ENCODE results near the gene NLGN1. TPM values are rescaled to one million over a fixed set of nuclear protein-coding genes. Genes with fewer than 3 reads are reported as not detected.

NLGN1 gene
- total RNA-seq, 1 donor from 2014 or later, result 18.3 TPM

GRCh38 chr3:173863551-173863950 is 466.0 kb downstream of the NLGN1 start:
- intact Hi-C loops (cut with DNase I), result no loop called here
- no peak for DNase-seq (ENCODE audit: low spot score)

GRCh38 chr3:173865900-173866498 is 468.5 kb downstream of the NLGN1 start:
- DNase-seq (ENCODE audit: low spot score), result no peak
- intact Hi-C loops (cut with DNase I), result no loop called here

DNA sequence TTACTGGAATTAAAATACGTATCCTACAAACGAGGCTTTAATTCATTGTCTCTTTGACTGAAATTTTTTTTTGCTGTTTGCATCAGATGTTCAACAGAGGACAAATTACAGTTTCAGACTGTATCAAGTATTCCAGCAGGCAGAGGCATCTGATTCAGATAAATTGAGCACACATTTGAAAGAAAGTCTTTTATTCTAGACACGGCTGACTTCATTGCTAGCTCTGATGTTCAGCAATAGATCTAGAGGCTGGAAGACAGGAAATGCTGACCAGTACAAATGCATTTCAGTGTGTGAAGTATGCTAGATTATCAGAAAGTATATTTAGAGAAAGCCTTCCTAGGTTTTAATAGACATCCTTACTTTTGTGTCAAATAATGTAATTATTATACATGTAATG is 472.2 kb downstream of the NLGN1 start:
- intact Hi-C loops (cut with DNase I), result no loop called here
- no peak for DNase-seq (ENCODE audit: low spot score)

GRCh38 chr3:173870976-173871375 is 473.4 kb downstream of the NLGN1 start:
- no peak for DNase-seq (ENCODE audit: low spot score)
- intact Hi-C loops (cut with DNase I), result no loop called here

DNA sequence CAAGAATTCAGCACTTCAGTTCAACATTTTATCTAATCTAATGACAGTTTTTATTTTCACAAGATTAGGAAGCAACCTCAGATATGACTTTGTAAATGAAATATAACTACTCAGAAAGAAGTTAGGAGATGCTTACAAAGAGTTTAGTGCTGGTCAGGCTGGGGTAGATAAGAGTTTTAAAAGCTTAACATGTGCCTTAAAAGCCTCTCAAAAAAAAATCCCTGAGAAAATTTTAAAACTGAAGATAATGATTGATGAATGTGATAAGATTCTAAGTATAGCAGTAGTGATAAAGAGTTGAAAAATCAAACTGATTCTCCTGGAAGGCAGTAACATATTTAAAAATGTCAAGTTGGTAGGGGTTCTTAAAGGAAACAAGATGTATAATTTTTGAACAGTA is 478.2 kb downstream of the NLGN1 start:
- intact Hi-C loops (cut with DNase I), result no loop called here
- DNase-seq (ENCODE audit: low spot score), result no peak

GRCh38 chr3:173876476-173876875 is 478.9 kb downstream of the NLGN1 start:
- DNase-seq (ENCODE audit: low spot score), result no peak
- intact Hi-C loops (cut with DNase I), result no loop called here

DNA sequence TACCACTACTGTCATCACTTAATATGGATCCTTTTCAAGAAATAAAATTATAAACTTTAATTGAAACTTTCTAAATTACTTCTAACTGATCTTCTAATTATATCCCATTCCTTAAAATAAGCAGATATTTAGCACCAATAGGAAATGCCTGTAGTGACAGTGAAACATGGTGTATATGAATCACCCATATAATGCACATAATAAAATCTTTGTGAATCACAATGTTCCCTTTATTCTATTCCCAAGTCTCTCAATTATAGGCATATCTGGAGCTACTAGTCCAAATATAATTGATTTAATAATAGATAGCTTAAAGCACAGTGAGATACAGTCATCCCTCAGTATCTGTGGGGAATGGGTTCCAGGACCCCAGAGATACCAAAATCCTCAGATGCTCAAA is 490.3 kb downstream of the NLGN1 start:
- no peak for DNase-seq (ENCODE audit: low spot score)
- intact Hi-C loops (cut with DNase I), result no loop called here

- intact Hi-C loops (cut with DNase I), result no loop called here
These were observed 492.1 kb downstream of the NLGN1 start for GRCh38 chr3:173889596-173889995.

GRCh38 chr3:173890091-173890490 is 492.5 kb downstream of the NLGN1 start:
- intact Hi-C loops (cut with DNase I), result no loop called here
- DNase-seq (ENCODE audit: low spot score), result no peak

More at GRCh38 chr3:173889596-173889995, 492.1 kb downstream of the NLGN1 start:
- DNase-seq (ENCODE audit: low spot score), result no peak

DNA sequence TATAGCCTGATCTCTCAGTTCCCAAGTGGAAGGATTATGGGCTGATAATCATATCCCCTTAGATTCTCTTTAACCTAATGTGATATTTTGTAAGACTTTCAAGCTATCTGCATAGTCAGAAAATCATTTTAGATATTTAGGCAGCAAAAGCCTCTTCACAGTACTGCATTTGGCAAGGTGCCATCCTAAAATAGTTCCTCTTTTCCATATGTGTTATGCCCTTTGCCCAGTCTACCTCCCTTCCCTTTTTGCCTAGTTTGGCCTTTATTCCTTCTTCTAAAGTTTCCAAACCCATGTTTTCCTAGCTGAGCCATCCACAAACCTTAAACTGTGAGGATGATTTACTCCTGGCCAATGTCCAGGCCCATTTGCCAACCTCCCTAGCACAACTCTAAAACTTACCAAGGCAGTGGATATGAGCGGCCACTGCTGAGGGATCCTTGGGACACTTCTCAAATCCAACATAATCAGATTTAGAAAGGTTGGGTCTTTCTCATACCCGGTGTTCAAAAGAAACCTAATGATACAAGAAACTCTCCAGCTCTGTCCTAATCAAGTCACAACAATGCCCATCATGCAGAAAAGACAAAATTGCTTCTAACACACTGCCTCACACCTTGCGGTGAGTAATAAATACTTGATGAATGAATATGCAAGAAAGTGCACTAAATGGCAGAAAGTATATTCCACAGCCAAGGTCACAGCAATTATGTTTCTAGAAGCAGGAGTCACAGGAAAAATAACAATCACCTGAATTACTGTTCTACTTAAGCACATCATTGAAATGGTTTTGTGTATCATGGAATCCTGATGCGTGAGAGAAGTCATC is 493.9 kb downstream of the NLGN1 start:
- intact Hi-C loops (cut with DNase I), result no loop called here
- no peak for DNase-seq (ENCODE audit: low spot score)

DNA sequence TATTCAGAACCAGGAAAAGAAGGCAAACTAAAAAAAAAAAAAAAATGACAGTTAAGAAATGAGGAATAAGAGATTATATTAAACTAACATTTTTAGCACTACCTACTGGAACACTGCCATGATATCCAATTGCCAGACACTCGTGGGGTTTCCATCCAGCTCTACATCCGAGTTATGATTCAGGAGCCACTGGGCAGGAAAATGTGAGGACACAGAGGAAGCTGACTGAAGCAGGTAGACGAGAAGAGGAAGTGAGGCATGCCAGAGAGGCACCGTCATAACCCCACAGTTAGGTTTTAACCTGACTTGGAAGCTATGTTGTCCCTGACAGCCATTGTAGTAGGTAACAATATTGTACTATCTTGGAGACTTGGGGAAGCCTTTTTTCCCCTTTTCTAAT is 495.0 kb downstream of the NLGN1 start:
- intact Hi-C loops (cut with DNase I), result no loop called here
- DNase-seq (ENCODE audit: low spot score), result no peak

GRCh38 chr3:173893066-173893465 is 495.5 kb downstream of the NLGN1 start:
- DNase-seq (ENCODE audit: low spot score), result no peak
- intact Hi-C loops (cut with DNase I), result no loop called here

DNA sequence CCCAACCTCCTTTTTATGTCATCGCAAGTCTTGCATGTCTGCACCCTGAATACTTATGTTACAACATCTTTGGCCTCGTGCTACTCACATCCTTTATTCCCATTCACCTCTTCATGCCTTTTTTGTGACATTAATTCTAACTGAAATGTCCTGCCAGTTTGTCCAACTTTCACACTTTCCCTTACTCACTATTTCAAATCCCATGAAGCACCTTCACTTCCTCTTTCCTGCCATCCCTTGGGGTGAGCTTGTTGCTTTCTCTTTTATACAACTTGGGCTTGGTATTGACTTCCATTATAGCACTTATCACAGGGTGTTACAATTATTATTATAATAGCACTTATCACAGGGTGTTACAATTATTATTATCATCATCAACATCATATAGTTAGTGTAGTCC is 496.3 kb downstream of the NLGN1 start:
- intact Hi-C loops (cut with DNase I), result no loop called here
- no peak for DNase-seq (ENCODE audit: low spot score)

DNA sequence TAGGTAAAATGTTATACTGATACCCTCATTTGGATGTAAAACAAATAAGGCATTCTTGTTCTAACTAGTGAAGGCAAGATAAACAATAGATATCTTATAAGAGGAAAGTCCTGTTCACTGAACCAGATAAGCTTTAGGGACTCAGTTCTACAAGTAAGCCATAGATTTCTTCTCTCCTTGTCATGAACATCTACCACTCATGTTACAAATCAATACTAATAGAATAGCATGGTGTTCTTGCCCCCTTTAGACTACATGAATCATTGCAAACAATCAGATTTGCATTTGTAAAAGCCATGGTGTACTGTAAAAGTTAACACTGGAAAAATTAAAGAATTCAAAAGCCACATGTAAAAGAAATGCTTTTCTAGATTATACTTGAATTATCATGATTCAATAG is 500.1 kb downstream of the NLGN1 start:
- intact Hi-C loops (cut with DNase I), result no loop called here
- no peak for DNase-seq (ENCODE audit: low spot score)

DNA sequence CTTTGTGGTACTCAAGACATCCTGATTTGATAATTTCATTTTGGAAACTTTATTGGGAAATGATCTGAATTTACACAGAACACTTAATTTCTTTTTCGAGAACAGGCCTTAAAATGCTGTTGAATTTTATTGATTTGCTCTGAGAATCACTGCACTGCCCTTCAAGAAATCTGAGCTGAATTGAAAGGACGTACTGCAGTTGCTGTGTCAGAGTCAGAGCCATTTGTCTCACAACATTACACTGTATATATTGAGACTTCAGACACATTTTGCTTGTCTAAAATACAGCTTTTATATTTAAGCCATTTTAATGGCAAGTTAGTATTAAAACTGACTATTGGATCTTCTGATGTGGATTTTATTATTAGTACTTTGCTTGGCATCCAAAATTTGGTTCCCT is 504.1 kb downstream of the NLGN1 start:
- intact Hi-C loops (cut with DNase I), result loop anchor here (10.0 kb wide), 1 partner anchor 317 kb away; no protein-coding TSS in a partner anchor
- DNase-seq (ENCODE audit: low spot score), result no peak

GRCh38 chr3:173902401-173902800 is 504.9 kb downstream of the NLGN1 start:
- DNase-seq (ENCODE audit: low spot score), result no peak
- intact Hi-C loops (cut with DNase I), result loop anchor here (10.0 kb wide), 1 partner anchor 318 kb away; no protein-coding TSS in a partner anchor

DNA sequence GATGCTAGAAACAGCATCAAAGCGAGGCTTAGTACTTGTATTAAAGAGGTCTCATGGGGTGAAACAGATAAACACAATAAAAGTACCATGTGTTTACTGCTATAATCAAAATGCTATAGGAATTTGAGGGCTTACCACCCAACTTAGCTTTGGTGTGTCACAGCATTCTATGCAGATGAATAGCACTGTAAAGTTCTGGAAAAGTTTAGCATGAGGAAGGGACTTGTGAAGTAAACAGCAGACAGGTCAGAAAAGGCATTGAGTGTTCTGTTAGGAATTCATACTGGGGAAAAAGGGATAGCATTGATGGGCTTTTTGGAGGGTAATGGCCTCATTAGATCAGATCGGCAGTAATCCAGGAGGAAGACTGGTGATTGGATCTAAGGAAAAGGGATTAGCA is 505.3 kb downstream of the NLGN1 start:
- DNase-seq (ENCODE audit: low spot score), result no peak
- intact Hi-C loops (cut with DNase I), result loop anchor here (10.0 kb wide), 1 partner anchor 318 kb away; no protein-coding TSS in a partner anchor

DNA sequence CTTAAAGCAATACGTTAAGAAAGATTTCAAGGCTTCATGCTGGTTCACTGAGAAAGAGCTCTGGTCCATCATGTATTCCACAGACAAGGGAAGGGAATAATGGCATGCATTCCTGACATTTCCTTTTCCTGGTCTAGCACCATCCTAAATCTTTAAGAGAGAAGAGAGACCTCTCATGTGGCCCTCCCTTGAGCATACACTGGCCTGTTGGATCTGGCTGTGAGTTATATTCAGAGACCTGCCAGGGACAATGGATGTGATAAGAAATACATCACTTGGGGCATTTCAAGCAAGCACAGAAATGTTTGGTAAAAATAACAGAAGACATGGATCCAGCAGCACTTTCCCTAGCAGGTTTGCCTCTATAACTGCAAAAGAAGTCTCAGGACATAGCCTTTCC is 507.8 kb downstream of the NLGN1 start:
- DNase-seq (ENCODE audit: low spot score), result no peak
- intact Hi-C loops (cut with DNase I), result loop anchor here (10.0 kb wide), 1 partner anchor 321 kb away; no protein-coding TSS in a partner anchor

DNA sequence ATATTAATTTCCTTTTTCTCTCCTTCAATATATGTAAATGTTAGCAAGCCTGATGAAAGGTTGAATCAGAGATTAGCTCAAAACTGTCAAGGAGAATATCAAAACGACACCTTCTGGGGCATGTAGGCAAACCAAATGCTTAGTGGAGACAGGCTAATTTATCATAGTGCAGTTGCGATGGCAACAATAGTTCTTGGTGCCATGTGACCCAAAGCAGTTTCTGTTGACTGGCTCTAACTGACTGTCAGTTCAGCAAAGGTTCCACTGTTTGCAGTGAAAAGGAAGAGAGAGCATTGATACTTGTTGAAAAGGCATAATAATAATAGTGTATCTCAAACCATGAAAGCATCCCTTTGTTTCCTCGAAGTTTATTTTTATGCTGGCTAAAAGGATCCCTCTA is 513.9 kb downstream of the NLGN1 start:
- intact Hi-C loops (cut with DNase I), result no loop called here

DNA sequence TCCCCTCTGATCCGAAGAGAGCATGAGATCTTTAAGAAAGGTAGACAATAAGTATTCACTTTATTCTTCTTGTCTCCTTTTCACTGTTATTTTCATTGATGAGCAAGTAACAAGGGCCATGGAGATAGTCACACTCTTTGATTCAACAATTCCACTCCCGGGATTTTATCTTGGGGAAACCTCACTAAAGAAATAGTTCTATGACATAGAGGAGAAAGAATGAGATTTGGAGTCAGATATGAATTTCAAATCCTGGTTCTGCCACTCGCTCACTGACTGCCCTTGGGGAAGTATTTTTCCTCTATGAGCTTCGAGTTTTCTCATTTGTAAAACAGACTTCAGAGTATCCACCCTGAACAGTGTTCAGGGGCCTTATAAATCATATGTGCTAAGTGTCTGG is 514.6 kb downstream of the NLGN1 start:
- no peak for DNase-seq (ENCODE audit: low spot score)
- intact Hi-C loops (cut with DNase I), result no loop called here

More for the DNA sequence above, 513.9 kb downstream of the NLGN1 start:
- no peak for DNase-seq (ENCODE audit: low spot score)

- intact Hi-C loops (cut with DNase I), result no loop called here
- DNase-seq (ENCODE audit: low spot score), result no peak
These were observed 515.9 kb downstream of the NLGN1 start for GRCh38 chr3:173913397-173913796.

Data from cardiac septum (tissue), 1 donor.